ENCODE measurements around the gene TRAF1. TPM values are rescaled to one million over a fixed set of nuclear protein-coding genes. Genes with fewer than 3 reads are reported as not detected.

The TRAF1 gene
- total RNA-seq, 1 experiment from 2014 or later, result 1.8 TPM

DNA sequence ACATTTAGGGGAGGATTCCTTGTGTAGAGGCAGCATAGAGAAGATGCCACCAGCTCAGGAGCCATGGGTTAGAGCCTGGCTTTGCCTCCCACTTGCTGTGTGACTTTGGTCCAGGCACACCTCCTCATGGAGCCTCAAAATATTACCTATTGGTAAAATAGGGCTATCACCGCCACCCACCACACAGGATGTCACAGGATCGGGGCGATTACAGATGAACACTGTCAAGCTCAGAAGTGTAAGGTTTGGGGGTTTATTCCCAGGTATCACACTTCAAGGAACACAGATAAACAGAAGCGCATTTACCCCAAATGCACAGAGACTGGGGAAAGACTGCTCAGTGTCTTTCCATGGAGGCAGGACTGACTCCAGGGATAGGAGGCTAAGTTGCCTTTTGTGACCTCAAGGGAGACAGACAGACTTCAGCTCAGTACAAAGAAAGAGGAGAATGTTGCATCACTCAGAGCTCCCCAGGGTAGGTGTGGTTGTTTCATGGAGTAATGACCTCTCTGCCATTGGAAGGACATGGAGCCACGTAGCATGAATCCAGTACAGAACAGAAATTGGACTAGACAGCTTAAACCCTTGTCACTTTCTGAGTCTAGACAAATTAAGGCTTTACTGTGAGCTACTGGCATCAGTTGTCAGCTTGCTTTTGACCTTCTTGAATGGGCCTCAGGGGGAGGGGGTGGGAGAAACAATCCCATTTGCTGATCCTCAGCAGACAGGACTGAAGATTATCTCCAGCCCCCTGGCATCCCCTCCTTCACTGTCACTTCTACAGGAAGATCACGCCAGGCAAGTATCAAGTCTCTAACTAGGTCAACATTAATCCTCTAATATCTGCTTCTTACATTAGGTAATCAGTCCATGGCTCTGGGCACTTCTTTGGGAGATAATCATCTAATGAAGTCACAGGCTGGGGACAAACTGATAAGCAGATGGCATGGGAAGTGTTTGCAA is 6.5 kb downstream of the TRAF1 start:
- no peak overlapping the region; the same call in 1 of the 2 replicates for H3K27ac Mint-ChIP-seq
- H3K9me3 Mint-ChIP-seq, result peaks cover 11% of the 10 kb centered on the region
- ATAC-seq, result no peak
- ChIA-PET CTCF (interaction anchor here (1.0 kb wide), 2 partner anchors 51 to 61 kb away, joined by 3 to 6 read pairs; no protein-coding TSS in a partner anchor), POLR2A (no interaction called here)
- DNase-seq (ENCODE audit: low spot score), result no peak
- TF ChIP-seq GABPB1 (CRISPR knock-in tag; IDR thresholded peaks at IDR 0.05), result peak; percentile 72
- TF ChIP-seq, protein P1, sequence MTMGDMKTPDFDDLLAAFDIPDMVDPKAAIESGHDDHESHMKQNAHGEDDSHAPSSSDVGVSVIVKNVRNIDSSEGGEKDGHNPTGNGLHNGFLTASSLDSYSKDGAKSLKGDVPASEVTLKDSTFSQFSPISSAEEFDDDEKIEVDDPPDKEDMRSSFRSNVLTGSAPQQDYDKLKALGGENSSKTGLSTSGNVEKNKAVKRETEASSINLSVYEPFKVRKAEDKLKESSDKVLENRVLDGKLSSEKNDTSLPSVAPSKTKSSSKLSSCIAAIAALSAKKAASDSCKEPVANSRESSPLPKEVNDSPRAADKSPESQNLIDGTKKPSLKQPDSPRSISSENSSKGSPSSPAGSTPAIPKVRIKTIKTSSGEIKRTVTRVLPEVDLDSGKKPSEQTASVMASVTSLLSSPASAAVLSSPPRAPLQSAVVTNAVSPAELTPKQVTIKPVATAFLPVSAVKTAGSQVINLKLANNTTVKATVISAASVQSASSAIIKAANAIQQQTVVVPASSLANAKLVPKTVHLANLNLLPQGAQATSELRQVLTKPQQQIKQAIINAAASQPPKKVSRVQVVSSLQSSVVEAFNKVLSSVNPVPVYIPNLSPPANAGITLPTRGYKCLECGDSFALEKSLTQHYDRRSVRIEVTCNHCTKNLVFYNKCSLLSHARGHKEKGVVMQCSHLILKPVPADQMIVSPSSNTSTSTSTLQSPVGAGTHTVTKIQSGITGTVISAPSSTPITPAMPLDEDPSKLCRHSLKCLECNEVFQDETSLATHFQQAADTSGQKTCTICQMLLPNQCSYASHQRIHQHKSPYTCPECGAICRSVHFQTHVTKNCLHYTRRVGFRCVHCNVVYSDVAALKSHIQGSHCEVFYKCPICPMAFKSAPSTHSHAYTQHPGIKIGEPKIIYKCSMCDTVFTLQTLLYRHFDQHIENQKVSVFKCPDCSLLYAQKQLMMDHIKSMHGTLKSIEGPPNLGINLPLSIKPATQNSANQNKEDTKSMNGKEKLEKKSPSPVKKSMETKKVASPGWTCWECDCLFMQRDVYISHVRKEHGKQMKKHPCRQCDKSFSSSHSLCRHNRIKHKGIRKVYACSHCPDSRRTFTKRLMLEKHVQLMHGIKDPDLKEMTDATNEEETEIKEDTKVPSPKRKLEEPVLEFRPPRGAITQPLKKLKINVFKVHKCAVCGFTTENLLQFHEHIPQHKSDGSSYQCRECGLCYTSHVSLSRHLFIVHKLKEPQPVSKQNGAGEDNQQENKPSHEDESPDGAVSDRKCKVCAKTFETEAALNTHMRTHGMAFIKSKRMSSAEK (CRISPR knock-in tag; IDR thresholded peaks at IDR 0.05; ENCODE audit: borderline replicate concordance), result no peak
- no peaks in the 10 kb centered on the region; the same call in 1 of the 2 replicates for H3K27me3 Mint-ChIP-seq (ENCODE audit: low read depth)
- peaks cover 5% of the 10 kb centered on the region for H3K36me3 Mint-ChIP-seq
- no peak overlapping the region for H3K4me3 Mint-ChIP-seq
- H3K4me1 Mint-ChIP-seq, result peaks cover 41% of the 10 kb centered on the region

DNA sequence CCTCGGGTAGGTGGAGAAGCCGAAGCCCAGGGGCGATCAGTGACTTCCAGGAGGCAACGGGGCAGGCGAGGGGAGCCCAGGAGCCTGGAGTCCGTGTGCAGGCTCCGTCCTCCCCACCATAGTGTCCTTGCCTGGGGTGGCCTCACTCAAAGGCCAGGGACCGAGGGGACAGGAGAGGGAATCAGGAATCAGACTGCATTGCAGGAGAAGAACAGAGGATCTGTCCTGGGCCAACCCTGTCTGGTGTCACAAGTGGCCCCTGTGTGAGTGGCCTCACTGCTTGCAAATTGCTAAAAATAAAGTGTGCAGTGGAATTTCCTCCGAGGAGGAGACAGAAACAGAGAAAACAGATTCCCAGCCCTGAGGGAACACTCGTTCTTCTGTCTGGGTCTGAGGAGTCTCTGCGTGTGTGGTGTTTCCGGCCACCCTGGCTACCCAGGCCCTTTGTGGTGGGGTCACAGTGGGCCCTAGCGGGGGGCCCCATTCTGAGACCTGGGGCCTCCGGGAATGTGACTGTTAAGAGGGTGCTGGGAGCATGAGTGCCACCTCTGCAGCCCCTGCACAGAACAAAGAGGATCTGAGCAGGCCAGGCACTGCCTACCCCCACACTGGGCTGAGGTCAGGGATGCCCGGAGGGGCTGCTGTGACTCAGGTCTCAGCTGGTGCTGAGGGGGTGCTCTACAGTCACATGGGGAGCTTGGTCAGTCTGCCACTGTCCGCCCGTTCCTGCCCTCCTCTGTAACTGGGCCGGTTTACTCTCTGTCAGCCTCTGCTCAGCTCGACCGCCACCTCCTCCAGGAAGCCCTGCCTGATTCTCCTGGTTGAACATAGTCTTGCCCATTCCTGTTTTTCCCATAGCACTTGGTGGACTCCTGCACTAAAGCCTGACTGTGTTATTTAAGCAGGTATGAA is 7.4 kb downstream of the TRAF1 start:
- TF ChIP-seq, protein P2, sequence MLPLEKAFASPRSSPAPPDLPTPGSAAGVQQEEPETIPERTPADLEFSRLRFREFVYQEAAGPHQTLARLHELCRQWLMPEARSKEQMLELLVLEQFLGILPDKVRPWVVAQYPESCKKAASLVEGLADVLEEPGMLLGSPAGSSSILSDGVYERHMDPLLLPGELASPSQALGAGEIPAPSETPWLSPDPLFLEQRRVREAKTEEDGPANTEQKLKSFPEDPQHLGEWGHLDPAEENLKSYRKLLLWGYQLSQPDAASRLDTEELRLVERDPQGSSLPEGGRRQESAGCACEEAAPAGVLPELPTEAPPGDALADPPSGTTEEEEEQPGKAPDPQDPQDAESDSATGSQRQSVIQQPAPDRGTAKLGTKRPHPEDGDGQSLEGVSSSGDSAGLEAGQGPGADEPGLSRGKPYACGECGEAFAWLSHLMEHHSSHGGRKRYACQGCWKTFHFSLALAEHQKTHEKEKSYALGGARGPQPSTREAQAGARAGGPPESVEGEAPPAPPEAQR (CRISPR knock-in tag; IDR thresholded peaks at IDR 0.05), result no peak
- TF ChIP-seq ZNF219 (CRISPR knock-in tag; IDR thresholded peaks at IDR 0.05; ENCODE audit: borderline replicate concordance) (no peak), ZNF423 (CRISPR knock-in tag; IDR thresholded peaks at IDR 0.05) (no peak), PRRX2 (CRISPR knock-in tag; IDR thresholded peaks at IDR 0.05) (no peak), NFE2L1 (CRISPR knock-in tag; IDR thresholded peaks at IDR 0.05) (no peak), RELA (CRISPR knock-in tag; IDR thresholded peaks at IDR 0.05; ENCODE audit: borderline replicate concordance) (no peak), EMX1 (CRISPR knock-in tag; IDR thresholded peaks at IDR 0.05) (no peak), ZNF671 (CRISPR knock-in tag; IDR thresholded peaks at IDR 0.05) (no peak), FOXP1 (CRISPR knock-in tag; IDR thresholded peaks at IDR 0.05; ENCODE audit: borderline replicate concordance) (no peak)
- TF ChIP-seq, protein P3, sequence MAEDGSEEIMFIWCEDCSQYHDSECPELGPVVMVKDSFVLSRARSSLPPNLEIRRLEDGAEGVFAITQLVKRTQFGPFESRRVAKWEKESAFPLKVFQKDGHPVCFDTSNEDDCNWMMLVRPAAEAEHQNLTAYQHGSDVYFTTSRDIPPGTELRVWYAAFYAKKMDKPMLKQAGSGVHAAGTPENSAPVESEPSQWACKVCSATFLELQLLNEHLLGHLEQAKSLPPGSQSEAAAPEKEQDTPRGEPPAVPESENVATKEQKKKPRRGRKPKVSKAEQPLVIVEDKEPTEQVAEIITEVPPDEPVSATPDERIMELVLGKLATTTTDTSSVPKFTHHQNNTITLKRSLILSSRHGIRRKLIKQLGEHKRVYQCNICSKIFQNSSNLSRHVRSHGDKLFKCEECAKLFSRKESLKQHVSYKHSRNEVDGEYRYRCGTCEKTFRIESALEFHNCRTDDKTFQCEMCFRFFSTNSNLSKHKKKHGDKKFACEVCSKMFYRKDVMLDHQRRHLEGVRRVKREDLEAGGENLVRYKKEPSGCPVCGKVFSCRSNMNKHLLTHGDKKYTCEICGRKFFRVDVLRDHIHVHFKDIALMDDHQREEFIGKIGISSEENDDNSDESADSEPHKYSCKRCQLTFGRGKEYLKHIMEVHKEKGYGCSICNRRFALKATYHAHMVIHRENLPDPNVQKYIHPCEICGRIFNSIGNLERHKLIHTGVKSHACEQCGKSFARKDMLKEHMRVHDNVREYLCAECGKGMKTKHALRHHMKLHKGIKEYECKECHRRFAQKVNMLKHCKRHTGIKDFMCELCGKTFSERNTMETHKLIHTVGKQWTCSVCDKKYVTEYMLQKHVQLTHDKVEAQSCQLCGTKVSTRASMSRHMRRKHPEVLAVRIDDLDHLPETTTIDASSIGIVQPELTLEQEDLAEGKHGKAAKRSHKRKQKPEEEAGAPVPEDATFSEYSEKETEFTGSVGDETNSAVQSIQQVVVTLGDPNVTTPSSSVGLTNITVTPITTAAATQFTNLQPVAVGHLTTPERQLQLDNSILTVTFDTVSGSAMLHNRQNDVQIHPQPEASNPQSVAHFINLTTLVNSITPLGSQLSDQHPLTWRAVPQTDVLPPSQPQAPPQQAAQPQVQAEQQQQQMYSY (CRISPR knock-in tag; IDR thresholded peaks at IDR 0.05), result no peak
- TF ChIP-seq, protein P4, sequence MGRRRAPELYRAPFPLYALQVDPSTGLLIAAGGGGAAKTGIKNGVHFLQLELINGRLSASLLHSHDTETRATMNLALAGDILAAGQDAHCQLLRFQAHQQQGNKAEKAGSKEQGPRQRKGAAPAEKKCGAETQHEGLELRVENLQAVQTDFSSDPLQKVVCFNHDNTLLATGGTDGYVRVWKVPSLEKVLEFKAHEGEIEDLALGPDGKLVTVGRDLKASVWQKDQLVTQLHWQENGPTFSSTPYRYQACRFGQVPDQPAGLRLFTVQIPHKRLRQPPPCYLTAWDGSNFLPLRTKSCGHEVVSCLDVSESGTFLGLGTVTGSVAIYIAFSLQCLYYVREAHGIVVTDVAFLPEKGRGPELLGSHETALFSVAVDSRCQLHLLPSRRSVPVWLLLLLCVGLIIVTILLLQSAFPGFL (CRISPR knock-in tag; IDR thresholded peaks at IDR 0.05; ENCODE audit: borderline replicate concordance), result no peak
- TF ChIP-seq, protein P5, sequence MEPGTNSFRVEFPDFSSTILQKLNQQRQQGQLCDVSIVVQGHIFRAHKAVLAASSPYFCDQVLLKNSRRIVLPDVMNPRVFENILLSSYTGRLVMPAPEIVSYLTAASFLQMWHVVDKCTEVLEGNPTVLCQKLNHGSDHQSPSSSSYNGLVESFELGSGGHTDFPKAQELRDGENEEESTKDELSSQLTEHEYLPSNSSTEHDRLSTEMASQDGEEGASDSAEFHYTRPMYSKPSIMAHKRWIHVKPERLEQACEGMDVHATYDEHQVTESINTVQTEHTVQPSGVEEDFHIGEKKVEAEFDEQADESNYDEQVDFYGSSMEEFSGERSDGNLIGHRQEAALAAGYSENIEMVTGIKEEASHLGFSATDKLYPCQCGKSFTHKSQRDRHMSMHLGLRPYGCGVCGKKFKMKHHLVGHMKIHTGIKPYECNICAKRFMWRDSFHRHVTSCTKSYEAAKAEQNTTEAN (CRISPR knock-in tag; IDR thresholded peaks at IDR 0.05), result no peak
- TF ChIP-seq, protein P6, sequence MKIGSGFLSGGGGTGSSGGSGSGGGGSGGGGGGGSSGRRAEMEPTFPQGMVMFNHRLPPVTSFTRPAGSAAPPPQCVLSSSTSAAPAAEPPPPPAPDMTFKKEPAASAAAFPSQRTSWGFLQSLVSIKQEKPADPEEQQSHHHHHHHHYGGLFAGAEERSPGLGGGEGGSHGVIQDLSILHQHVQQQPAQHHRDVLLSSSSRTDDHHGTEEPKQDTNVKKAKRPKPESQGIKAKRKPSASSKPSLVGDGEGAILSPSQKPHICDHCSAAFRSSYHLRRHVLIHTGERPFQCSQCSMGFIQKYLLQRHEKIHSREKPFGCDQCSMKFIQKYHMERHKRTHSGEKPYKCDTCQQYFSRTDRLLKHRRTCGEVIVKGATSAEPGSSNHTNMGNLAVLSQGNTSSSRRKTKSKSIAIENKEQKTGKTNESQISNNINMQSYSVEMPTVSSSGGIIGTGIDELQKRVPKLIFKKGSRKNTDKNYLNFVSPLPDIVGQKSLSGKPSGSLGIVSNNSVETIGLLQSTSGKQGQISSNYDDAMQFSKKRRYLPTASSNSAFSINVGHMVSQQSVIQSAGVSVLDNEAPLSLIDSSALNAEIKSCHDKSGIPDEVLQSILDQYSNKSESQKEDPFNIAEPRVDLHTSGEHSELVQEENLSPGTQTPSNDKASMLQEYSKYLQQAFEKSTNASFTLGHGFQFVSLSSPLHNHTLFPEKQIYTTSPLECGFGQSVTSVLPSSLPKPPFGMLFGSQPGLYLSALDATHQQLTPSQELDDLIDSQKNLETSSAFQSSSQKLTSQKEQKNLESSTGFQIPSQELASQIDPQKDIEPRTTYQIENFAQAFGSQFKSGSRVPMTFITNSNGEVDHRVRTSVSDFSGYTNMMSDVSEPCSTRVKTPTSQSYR (CRISPR knock-in tag; IDR thresholded peaks at IDR 0.05), result no peak
- Mint-ChIP-seq H3K27me3 (ENCODE audit: low read depth) (no peaks in the 10 kb centered on the region; the same call in 1 of the 2 replicates), H3K9me3 (peaks cover 11% of the 10 kb centered on the region), H3K36me3 (peaks cover 5% of the 10 kb centered on the region), H3K4me1 (peaks cover 33% of the 10 kb centered on the region), H3K4me3 (no peak overlapping the region), H3K27ac (peak overlapping the region; percentile 16; the same call in 1 of the 2 replicates)
- POLR2A ChIA-PET, result no interaction called here
- DNase-seq (ENCODE audit: low spot score), result no peak
- CTCF ChIA-PET, result interaction anchor here (1.0 kb wide), 2 partner anchors 50 to 62 kb away, joined by 3 to 6 read pairs; no protein-coding TSS in a partner anchor
- no peak for ATAC-seq

Measured in WTC11 (cell line).